ENCODE results near the gene ATP2B2. TPM values are rescaled to one million over a fixed set of nuclear protein-coding genes. Genes with fewer than 3 reads are reported as not detected.

The ATP2B2 gene
- total RNA-seq, 1 experiment from 2014 or later = not detected

DNA sequence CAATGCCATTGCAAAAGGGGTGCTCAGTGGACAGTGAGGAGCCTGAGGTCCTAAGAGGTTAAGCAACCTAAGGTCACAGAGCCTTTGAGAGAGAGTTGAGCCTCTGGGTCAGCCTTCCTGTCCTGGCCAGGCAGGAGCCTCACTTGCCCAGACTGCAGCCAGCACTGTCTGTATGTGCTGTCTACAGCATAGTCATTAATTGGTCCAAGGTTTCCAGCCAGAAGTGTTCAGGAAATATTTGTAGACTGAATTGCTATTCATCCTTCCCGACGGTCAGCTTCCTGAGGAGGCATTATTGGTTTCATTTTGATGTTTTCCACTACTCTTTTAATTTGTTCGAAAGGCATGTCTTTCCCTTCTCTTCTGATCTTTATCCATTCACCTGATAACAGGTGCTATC lies 192.5 kb downstream of the ATP2B2 start:
- H3K27me3 ChIP-seq (replicated peaks; ENCODE audit: control insufficient read depth, insufficient read depth, low read length) = no peaks in the 10 kb centered on the region
- H3K9me3 ChIP-seq = no peaks in the 10 kb centered on the region
- TF ChIP-seq, protein P1, sequence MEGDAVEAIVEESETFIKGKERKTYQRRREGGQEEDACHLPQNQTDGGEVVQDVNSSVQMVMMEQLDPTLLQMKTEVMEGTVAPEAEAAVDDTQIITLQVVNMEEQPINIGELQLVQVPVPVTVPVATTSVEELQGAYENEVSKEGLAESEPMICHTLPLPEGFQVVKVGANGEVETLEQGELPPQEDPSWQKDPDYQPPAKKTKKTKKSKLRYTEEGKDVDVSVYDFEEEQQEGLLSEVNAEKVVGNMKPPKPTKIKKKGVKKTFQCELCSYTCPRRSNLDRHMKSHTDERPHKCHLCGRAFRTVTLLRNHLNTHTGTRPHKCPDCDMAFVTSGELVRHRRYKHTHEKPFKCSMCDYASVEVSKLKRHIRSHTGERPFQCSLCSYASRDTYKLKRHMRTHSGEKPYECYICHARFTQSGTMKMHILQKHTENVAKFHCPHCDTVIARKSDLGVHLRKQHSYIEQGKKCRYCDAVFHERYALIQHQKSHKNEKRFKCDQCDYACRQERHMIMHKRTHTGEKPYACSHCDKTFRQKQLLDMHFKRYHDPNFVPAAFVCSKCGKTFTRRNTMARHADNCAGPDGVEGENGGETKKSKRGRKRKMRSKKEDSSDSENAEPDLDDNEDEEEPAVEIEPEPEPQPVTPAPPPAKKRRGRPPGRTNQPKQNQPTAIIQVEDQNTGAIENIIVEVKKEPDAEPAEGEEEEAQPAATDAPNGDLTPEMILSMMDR (IDR thresholded peaks at IDR 0.05; ENCODE audit: insufficient read depth in 1 of 2, low read depth in 1 of 2, low read length in 1 of 2, severe bottlenecking in 1 of 2, unreplicated experiment in 1 of 2) = no peak
- no peak overlapping the region for H3K4me3 ChIP-seq (ENCODE audit: low read depth, low read length)
- H3K27ac Mint-ChIP-seq (ENCODE audit: unreplicated experiment) = no peak overlapping the region
- no peak overlapping the region for H3K4me3 Mint-ChIP-seq (ENCODE audit: unreplicated experiment)
- POLR2A ChIA-PET = interaction anchor here (0.6 kb wide), 1 partner anchor 16 kb away, joined by 4 read pairs; no protein-coding TSS in a partner anchor
- H3K36me3 ChIP-seq (ENCODE audit: control insufficient read depth, insufficient read depth, low read length) = peaks cover 6% of the 10 kb centered on the region
- peaks cover 20% of the 10 kb centered on the region for H3K4me1 ChIP-seq
- no peaks in the 10 kb centered on the region for H3K4me1 Mint-ChIP-seq (ENCODE audit: low read depth, unreplicated experiment)
- DNase-seq = no peak
- H3K36me3 Mint-ChIP-seq (ENCODE audit: insufficient read depth, unreplicated experiment) = peaks cover 97% of the 10 kb centered on the region
- no peaks in the 10 kb centered on the region for H3K9me3 Mint-ChIP-seq (ENCODE audit: unreplicated experiment)
- no TSS peak for BruUV-seq (replicated peaks)
- intact Hi-C loops (cut with micrococcal nuclease; ENCODE audit: unreplicated experiment) = no loop called here
- CTCF ChIA-PET = no interaction called here
- no peaks in the 10 kb centered on the region for H3K27me3 Mint-ChIP-seq (ENCODE audit: insufficient read depth, unreplicated experiment)

DNA sequence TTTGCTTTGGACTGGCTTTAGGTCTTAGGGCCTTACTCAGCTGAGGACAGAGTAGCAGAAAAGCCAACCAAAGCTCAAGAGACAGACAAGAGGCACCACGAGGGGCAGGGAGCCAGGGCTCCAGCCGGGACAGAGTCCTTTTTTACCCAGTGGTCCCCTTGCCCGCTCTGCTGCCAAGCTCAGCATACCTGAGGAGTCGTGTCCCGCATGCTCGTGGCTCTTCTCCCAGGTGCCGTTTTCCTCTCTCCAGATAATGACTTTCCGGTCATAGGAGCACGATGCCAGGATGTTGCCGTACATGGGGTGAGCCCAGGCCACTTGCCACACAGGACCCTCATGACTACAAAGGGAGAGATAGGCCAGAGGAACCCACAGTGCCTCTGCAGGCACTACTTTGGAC lies 193.0 kb downstream of the ATP2B2 start:
- Mint-ChIP-seq H3K36me3 (ENCODE audit: insufficient read depth, unreplicated experiment) (peaks cover 97% of the 10 kb centered on the region), H3K9me3 (ENCODE audit: unreplicated experiment) (no peaks in the 10 kb centered on the region), H3K4me1 (ENCODE audit: low read depth, unreplicated experiment) (no peaks in the 10 kb centered on the region), H3K4me3 (ENCODE audit: unreplicated experiment) (no peak overlapping the region), H3K27me3 (ENCODE audit: insufficient read depth, unreplicated experiment) (no peaks in the 10 kb centered on the region), H3K27ac (ENCODE audit: unreplicated experiment) (no peak overlapping the region)
- Histone ChIP-seq H3K9me3 (no peaks in the 10 kb centered on the region), H3K4me3 (ENCODE audit: low read depth, low read length) (no peak overlapping the region), H3K4me1 (peaks cover 15% of the 10 kb centered on the region), H3K27me3 (replicated peaks; ENCODE audit: control insufficient read depth, insufficient read depth, low read length) (no peaks in the 10 kb centered on the region), H3K36me3 (ENCODE audit: control insufficient read depth, insufficient read depth, low read length) (peaks cover 6% of the 10 kb centered on the region)
- intact Hi-C loops (cut with micrococcal nuclease; ENCODE audit: unreplicated experiment) = no loop called here
- ChIA-PET POLR2A (no interaction called here), CTCF (no interaction called here)
- no peak for DNase-seq
- no TSS peak for BruUV-seq (replicated peaks)
- TF ChIP-seq, protein P1 (IDR thresholded peaks at IDR 0.05; ENCODE audit: insufficient read depth in 1 of 2, low read depth in 1 of 2, low read length in 1 of 2, severe bottlenecking in 1 of 2, unreplicated experiment in 1 of 2) = no peak

DNA sequence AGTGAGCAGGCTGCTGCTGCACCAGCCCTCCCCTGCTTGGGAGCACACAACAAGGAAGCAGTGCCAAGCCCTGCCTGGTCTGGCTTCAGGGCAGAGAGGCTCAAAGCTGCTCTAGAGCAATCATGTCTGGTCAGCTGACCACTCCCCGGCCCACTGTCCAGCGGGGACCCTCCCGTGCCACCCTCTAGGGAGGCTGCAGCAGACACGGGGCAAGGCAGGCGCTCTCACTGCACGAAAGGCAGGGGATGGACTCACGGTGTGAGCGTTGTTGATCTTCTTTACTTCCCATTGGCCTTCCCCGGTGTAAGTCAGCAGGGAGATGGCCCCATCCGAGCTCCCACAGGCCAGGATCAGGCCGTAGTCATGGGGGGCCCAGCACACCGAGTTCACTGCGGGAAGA lies 193.7 kb downstream of the ATP2B2 start:
- CTCF ChIA-PET = no interaction called here
- Histone ChIP-seq H3K4me1 (peaks cover 10% of the 10 kb centered on the region), H3K27me3 (replicated peaks; ENCODE audit: control insufficient read depth, insufficient read depth, low read length) (no peaks in the 10 kb centered on the region)

More for the DNA sequence above, 193.7 kb downstream of the ATP2B2 start:
- intact Hi-C loops (cut with micrococcal nuclease; ENCODE audit: unreplicated experiment) = no loop called here
- Histone ChIP-seq H3K4me3 (ENCODE audit: low read depth, low read length) (no peak overlapping the region), H3K36me3 (ENCODE audit: control insufficient read depth, insufficient read depth, low read length) (peaks cover 6% of the 10 kb centered on the region), H3K9me3 (no peaks in the 10 kb centered on the region)
- Mint-ChIP-seq H3K27me3 (ENCODE audit: insufficient read depth, unreplicated experiment) (no peaks in the 10 kb centered on the region), H3K4me3 (ENCODE audit: unreplicated experiment) (no peak overlapping the region), H3K27ac (ENCODE audit: unreplicated experiment) (no peak overlapping the region), H3K4me1 (ENCODE audit: low read depth, unreplicated experiment) (no peaks in the 10 kb centered on the region), H3K9me3 (ENCODE audit: unreplicated experiment) (no peaks in the 10 kb centered on the region), H3K36me3 (ENCODE audit: insufficient read depth, unreplicated experiment) (peaks cover 97% of the 10 kb centered on the region)
- POLR2A ChIA-PET = no interaction called here
- no peak for DNase-seq
- BruUV-seq (replicated peaks) = no TSS peak
- TF ChIP-seq, protein P1 (IDR thresholded peaks at IDR 0.05; ENCODE audit: insufficient read depth in 1 of 2, low read depth in 1 of 2, low read length in 1 of 2, severe bottlenecking in 1 of 2, unreplicated experiment in 1 of 2) = no peak
